ENCODE data around the gene NEUROD2.

The NEUROD2 gene

GRCh38 chr17:39635614-39636176 is 28.0 kb upstream of the NEUROD2 start:
- no peak for DNase-seq (ENCODE audit: low read depth)

GRCh38 chr17:39634384-39634871 is 26.7 kb upstream of the NEUROD2 start:
- no peak for DNase-seq (ENCODE audit: low read depth)

DNA sequence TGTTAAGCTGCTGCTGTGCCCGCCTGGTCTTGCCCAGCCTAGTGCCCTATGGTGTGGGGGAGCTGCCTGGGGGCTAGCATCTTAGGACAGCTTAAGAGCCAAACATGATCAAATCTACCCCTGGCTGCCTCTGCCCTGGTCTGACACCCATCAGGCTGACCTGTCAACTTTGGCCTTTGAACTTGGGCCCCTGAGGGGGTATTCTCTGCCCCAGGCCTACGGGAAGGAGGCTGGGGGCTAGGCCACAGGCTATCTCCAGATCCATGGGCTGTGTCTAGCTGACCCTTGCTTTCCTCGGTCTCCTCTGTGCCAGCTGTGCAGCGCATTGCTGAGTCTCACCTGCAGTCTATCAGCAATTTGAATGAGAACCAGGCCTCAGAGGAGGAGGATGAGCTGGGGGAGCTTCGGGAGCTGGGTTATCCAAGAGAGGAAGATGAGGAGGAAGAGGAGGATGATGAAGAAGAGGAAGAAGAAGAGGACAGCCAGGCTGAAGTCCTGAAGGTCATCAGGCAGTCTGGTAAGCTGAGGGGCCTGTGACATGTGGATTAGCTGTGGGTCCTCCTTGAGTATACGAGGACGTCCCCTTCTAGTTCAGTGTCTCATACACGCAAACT is 26.0 kb upstream of the NEUROD2 start:
- DNase-seq (ENCODE audit: low read depth) = no peak

GRCh38 chr17:39632153-39632941 is 24.6 kb upstream of the NEUROD2 start:
- DNase-seq (ENCODE audit: low read depth) = no peak

- DNase-seq (ENCODE audit: low read depth) = no peak
These were observed 23.7 kb upstream of the NEUROD2 start for GRCh38 chr17:39631403-39631802.

- no peak for DNase-seq (ENCODE audit: low read depth)
These were observed 22.2 kb upstream of the NEUROD2 start for GRCh38 chr17:39629898-39630297.

DNA sequence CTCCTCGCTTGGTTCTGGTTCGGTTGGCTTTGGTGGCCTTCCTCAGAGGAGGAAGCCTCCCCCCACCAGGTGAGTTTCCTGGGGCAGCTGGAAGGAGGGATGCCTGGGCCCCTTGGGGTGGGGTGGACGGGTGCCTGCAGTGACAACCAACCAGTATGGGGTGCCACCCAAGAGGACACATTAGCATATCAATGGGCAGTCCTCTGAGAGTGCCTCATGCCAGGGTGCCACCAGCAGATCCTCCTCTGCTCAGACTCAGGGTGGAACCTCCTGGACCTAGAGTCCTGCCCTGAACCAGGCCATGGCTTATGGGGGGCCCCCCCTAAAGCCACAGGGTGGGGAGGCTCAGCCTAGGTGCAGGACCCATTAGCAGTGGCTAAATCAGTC is 21.8 kb upstream of the NEUROD2 start:
- no peak for DNase-seq (ENCODE audit: low read depth)

- DNase-seq (ENCODE audit: low read depth) = no peak
These were observed 21.2 kb upstream of the NEUROD2 start for GRCh38 chr17:39628655-39629493.

DNA sequence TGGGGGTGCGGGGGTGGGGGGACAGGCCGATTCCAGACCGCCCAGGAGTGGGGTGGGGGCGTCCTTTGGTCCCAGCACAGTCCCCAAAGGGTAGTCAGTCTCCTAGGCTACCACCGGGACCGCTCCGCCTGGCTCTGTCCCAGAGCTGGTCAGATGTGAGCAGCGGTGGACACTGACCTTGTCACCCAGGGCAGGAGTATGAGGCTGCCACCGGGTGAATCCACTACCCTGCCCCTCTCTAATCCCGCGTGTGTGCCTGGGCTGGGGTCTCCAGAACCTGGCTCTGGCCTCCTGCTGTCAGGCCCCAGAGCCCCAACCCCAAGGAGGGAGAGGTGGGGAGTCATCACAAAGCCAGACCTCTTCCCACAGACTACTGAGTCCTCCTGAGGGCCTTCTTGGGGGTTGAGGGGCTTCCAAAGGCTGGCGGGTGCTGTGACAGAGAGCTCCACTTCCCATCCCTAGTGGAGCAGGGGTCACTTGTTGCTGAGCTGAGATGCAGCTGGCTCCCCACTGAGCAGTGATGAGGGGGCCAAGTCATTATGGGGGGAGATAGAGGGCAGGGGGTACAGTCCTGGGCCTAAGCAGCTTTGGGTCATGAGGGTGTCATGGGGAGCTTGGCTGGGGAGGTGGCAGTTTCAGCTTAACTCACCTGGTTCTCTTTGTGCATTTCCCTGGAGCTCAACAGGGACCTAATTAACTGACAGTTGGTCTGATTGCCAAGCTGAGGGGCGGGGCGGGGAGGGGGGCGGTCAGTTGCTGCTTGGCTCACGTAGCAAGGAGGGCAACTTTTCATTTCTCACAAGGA is 20.2 kb upstream of the NEUROD2 start:
- no peak for DNase-seq (ENCODE audit: low read depth)

DNA sequence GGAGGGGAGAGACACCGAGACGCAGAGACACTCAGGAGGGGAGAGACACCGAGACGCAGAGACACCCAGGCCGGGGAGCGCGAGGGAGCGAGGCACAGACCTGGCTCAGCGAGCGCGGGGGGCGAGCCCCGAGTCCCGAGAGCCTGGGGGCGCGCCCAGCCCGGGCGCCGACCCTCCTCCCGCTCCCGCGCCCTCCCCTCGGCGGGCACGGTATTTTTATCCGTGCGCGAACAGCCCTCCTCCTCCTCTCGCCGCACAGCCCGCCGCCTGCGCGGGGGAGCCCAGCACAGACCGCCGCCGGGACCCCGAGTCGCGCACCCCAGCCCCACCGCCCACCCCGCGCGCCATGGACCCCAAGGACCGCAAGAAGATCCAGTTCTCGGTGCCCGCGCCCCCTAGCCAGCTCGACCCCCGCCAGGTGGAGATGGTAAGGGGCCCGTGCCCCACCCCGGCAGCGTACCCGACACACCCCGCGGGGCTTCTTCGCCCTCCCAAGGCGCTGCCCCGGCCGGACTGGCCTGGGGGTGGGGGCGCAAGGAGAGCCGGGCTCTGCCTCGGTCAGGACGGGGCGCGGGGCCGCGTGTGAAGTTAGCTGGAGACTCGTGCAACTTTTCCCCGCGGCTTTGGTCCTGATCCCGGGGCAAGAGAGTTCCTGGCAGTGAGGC is 19.5 kb upstream of the NEUROD2 start:
- no peak for DNase-seq (ENCODE audit: low read depth)

DNA sequence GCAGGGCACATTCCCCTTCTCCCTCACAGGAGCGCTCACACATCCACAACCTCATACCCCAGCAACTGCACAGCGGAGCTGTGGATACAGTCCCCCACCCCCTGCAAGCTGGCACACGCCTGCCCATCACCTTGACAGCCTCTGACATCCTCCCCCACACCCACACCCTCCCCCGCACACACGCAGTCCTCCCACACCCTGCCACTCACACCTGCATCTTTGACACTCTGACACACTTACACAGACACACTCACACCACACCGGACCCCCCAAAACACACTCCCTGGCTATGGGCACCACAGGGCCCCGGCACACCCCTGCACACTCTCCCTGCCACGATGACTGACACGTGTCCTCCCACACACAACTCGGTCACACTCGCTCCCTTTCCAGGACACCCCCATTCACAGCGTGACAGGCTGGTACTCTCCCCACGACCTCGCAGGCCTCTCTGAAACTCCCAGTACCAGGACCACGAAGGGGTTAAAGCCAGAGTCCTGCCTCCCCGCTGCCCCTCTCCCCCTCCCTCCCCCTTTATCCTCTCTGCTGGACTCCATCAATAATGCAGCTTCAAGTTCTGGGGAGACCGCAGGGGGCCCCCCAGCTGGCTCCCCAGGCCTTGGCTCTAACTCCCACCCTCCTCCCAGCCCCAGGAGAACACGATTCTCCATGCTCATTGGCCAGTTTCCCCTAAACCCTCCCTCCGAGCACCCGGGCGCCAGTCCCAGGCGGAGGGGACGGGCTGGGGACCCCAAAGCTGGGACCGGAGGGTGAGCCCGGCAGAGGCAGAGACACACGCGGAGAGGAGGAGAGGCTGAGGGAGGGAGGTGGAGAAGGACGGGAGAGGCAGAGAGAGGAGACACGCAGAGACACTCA is 18.7 kb upstream of the NEUROD2 start, which contains the start of gene PPP1R1B:
Gene PPP1R1B, plus strand, starts transcription at position 782 of the 876 bp plus-strand sequence. CDS start 441 bp downstream, outside the sequence.
- no peak for DNase-seq (ENCODE audit: low read depth)

- no peak for DNase-seq (ENCODE audit: low read depth)
These were observed 17.6 kb upstream of the NEUROD2 start for GRCh38 chr17:39625198-39625785.

- no peak for DNase-seq (ENCODE audit: low read depth)
These were observed 16.6 kb upstream of the NEUROD2 start for GRCh38 chr17:39624313-39624712.

- DNase-seq (ENCODE audit: low read depth) = no peak
These were observed 15.7 kb upstream of the NEUROD2 start for GRCh38 chr17:39623356-39623950.

- no peak for DNase-seq (ENCODE audit: low read depth)
These were observed 14.8 kb upstream of the NEUROD2 start for GRCh38 chr17:39622380-39623006.

DNA sequence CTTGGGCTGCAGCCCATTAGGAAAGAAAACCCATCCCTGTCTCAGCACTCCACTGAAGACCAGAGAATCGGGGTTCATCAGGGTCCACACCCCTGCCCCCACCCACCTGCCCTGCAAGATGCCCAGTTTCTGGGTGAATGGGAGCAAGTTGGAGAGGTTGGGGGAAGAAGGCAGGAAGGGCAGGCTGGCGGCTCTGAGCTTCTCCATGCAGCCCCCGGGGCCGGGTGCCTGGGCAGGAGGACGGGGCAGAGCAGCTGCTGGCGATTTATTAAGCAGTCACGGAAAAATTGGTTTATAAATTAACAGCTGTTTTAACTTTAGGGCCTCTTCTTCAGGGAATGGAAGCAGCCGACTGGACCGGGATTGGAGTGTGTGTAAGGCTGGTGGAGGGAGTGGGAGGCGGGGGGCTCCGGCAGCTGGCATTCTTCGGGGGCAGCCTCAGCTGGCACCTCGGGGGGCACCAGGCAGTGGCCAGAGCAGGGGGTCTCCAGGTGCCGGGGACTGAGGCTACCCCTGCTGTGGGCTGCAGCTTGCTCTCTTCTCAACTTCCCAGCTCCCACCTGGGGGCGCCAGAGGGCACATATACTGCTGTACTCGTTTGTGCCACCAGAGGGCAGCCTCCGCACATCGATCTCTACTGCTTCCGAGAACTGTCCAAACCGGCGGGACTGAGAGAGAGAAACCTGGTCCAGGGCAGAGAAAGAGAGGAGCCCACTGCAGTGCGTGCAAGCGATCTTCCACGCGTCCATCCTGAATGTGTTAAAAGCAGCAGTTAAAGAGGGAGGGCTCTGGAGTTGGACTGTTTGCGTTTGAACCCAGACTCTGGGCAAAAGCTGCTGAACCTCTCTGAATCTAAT is 14.0 kb upstream of the NEUROD2 start:
- DNase-seq (ENCODE audit: low read depth) = peak; percentile 41

GRCh38 chr17:39619786-39620101 is 12.0 kb upstream of the NEUROD2 start:
- DNase-seq (ENCODE audit: low read depth) = no peak

Data from HS-27A (cell line).